ENCODE measurements around the gene RNMT.

The RNMT gene

DNA sequence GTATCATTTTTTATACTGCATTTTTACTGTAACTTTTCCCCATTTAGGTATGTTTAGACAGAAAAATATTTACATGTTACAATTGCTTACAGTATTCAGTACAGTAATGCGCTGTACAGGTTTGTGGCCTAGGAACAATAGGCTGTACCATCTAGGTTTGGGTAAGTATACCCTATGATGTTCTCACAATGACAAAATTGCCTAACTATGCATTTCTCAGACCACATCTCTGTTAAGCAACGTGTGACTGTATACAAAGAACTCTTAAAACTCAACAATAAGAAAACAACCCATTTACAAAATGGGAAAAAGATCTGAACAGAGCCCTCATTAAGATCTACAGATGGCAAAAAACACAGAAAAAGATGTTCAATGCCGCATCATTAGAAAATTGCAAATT, 29.5 kb upstream of the RNMT start:
- Histone ChIP-seq H3K4me3 (ENCODE audit: low read length) (no peak overlapping the region), H3K36me3 (replicated peaks; ENCODE audit: insufficient read depth, low read length) (peaks cover 4% of the 10 kb centered on the region; the same call in 1 of the 2 replicates), H3K9me2 (replicated peaks; ENCODE audit: insufficient read depth, low read length) (no peaks in the 10 kb centered on the region), H3K27me3 (replicated peaks; ENCODE audit: insufficient read depth, low read length) (no peaks in the 10 kb centered on the region), H3K9ac (ENCODE audit: low read length) (no peak overlapping the region), H3K4me1 (ENCODE audit: low read length) (no peaks in the 10 kb centered on the region), H4K20me1 (ENCODE audit: insufficient read depth, low read length) (no peaks in the 10 kb centered on the region), H3K4me2 (ENCODE audit: low read depth, low read length) (no peak overlapping the region), H3K27ac (ENCODE audit: low read length) (no peak overlapping the region), H2AFZ (ENCODE audit: low read length) (no peak overlapping the region), H3K79me2 (ENCODE audit: low read length) (peaks cover 64% of the 10 kb centered on the region), H3F3A (ENCODE audit: insufficient read depth, low read length) (no peaks in the 10 kb centered on the region), H3K9me3 (replicated peaks; ENCODE audit: insufficient read depth, low read length) (no peaks in the 10 kb centered on the region)
- no peak for DNase-seq
- TF ChIP-seq EZH2phosphoT487 (IDR thresholded peaks at IDR 0.05; ENCODE audit: low read length) (no peak), EZH2 (optimal IDR thresholded peaks at IDR 0.05; ENCODE audit: low read depth, low read length) (no peak)
- TF ChIP-seq, protein P1, sequence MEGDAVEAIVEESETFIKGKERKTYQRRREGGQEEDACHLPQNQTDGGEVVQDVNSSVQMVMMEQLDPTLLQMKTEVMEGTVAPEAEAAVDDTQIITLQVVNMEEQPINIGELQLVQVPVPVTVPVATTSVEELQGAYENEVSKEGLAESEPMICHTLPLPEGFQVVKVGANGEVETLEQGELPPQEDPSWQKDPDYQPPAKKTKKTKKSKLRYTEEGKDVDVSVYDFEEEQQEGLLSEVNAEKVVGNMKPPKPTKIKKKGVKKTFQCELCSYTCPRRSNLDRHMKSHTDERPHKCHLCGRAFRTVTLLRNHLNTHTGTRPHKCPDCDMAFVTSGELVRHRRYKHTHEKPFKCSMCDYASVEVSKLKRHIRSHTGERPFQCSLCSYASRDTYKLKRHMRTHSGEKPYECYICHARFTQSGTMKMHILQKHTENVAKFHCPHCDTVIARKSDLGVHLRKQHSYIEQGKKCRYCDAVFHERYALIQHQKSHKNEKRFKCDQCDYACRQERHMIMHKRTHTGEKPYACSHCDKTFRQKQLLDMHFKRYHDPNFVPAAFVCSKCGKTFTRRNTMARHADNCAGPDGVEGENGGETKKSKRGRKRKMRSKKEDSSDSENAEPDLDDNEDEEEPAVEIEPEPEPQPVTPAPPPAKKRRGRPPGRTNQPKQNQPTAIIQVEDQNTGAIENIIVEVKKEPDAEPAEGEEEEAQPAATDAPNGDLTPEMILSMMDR (IDR thresholded peaks at IDR 0.05; ENCODE audit: low read length), result no peak

DNA sequence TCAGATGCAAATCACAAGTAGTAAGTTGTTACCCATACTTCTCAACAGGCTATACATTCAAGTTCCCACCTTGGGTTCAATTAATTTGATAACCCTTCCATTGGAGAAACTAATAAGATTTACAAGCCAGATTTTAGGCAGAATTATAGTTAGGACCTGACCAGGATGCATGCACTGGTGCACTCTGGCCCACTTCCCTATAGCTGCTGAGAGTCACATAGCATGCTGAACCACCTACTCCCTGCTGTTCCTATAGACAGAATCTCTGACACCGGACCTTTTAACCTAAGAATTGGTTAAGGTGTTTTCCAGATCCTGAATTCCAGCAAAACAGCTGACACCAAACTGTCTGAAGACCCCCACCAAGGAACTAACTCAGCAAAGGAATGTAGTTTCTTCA, 26.3 kb upstream of the RNMT start:
- TF ChIP-seq, protein P1 (IDR thresholded peaks at IDR 0.05; ENCODE audit: low read length), result no peak
- no peak for TF ChIP-seq EZH2phosphoT487 (IDR thresholded peaks at IDR 0.05; ENCODE audit: low read length)
- TF ChIP-seq EZH2 (optimal IDR thresholded peaks at IDR 0.05; ENCODE audit: low read depth, low read length), result no peak
- no peak for DNase-seq
- Histone ChIP-seq H3K27me3 (replicated peaks; ENCODE audit: insufficient read depth, low read length) (no peaks in the 10 kb centered on the region), H2AFZ (ENCODE audit: low read length) (no peak overlapping the region), H3K4me1 (ENCODE audit: low read length) (no peaks in the 10 kb centered on the region), H3F3A (ENCODE audit: insufficient read depth, low read length) (no peaks in the 10 kb centered on the region), H3K4me2 (ENCODE audit: low read depth, low read length) (no peak overlapping the region), H3K27ac (ENCODE audit: low read length) (no peak overlapping the region), H3K9me3 (replicated peaks; ENCODE audit: insufficient read depth, low read length) (no peaks in the 10 kb centered on the region), H3K36me3 (replicated peaks; ENCODE audit: insufficient read depth, low read length) (peaks cover 4% of the 10 kb centered on the region), H3K9ac (ENCODE audit: low read length) (no peak overlapping the region), H4K20me1 (ENCODE audit: insufficient read depth, low read length) (no peaks in the 10 kb centered on the region), H3K9me2 (replicated peaks; ENCODE audit: insufficient read depth, low read length) (no peaks in the 10 kb centered on the region), H3K79me2 (ENCODE audit: low read length) (peaks cover 87% of the 10 kb centered on the region), H3K4me3 (ENCODE audit: low read length) (no peak overlapping the region)

DNA sequence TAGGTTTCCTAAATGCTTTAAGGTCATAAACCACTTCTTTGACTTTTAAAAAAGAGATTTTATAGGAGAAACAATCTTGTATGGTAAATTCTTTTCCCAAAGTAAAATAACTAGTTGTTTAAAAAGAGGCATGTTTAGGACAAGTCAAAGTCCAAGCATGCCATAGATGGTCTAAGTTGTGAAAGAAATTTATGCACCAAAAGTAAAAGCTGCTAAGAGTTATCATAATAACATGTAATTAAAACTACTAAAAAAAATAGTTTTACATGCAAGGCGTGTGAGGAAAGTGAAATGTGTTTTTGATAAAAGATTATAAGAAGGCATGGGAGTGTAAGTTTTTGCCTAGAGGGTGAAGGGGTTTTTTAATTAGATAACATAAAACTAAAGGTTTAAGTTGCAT, 22.6 kb upstream of the RNMT start:
- Histone ChIP-seq H3K4me1 (ENCODE audit: low read length) (no peaks in the 10 kb centered on the region), H3K27me3 (replicated peaks; ENCODE audit: insufficient read depth, low read length) (no peaks in the 10 kb centered on the region), H3K4me3 (ENCODE audit: low read length) (no peak overlapping the region), H3K36me3 (replicated peaks; ENCODE audit: insufficient read depth, low read length) (peaks cover 4% of the 10 kb centered on the region), H3K27ac (ENCODE audit: low read length) (no peak overlapping the region), H3K9ac (ENCODE audit: low read length) (no peak overlapping the region), H3F3A (ENCODE audit: insufficient read depth, low read length) (no peaks in the 10 kb centered on the region), H4K20me1 (ENCODE audit: insufficient read depth, low read length) (no peaks in the 10 kb centered on the region; the same call in 1 of the 2 replicates), H3K9me2 (replicated peaks; ENCODE audit: insufficient read depth, low read length) (no peaks in the 10 kb centered on the region), H2AFZ (ENCODE audit: low read length) (no peak overlapping the region), H3K4me2 (ENCODE audit: low read depth, low read length) (no peak overlapping the region), H3K9me3 (replicated peaks; ENCODE audit: insufficient read depth, low read length) (no peaks in the 10 kb centered on the region), H3K79me2 (ENCODE audit: low read length) (peaks cover 94% of the 10 kb centered on the region)
- TF ChIP-seq, protein P1 (IDR thresholded peaks at IDR 0.05; ENCODE audit: low read length), result no peak
- no peak for TF ChIP-seq EZH2 (optimal IDR thresholded peaks at IDR 0.05; ENCODE audit: low read depth, low read length)
- no peak for TF ChIP-seq EZH2phosphoT487 (IDR thresholded peaks at IDR 0.05; ENCODE audit: low read length)
- DNase-seq, result no peak
